Measurements from ENCODE around the gene SAMD14.
"Not testable (repeated sequence)": the region's sequence is repeated elsewhere in the genome, so short reads cannot be mapped to it uniquely, and the experiment has no call there.

SAMD14 gene

DNA sequence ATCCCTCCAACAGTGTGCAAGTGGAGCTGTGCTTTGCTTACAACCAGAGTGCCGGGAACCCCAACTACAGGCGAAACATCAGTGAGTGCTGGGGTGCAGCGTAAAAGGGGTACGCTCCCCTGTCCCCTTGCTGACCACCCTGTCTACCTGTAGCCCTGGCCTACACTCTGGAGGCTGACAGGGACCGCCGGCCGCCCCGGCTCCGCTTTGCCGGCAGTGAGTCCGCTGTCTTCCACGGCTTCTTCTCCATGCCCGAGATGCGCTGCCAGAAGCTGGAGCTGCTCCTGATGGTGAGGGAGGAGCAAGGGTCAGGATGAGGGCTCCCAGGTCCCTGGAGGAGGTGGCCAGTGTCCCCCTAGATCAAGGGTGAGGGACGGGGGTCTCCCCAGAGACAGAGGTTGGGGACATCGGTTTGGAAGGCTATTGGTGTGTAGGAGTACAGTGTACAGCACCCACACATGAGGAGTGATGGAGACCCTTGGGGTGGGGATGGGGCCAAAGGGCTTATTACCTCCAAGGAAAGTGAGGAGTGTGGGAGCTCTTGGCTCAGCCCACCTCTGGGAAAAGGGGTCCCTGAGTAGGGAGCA, 54.4 kb downstream of the SAMD14 start:
- no peak for DNase-seq (ENCODE audit: low spot score)

DNA sequence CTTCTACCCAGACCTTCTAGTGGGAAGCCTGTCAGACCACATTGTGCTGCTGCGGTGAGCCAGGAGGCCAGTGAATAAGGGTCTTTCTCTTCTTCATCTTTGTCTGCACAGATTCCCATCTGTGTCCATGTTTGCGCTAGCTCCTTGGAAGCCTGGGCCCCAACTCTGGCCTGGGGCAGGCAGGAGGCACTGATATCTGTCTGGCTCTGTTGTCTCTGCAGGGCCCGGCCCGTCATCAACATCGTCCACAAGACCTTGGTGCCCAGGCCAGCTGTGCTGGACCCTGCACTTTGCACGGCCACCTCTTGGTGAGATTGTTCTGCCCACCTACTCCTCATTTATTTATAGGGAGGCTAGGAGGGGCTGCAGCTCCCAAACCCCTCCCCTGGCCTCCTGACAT, 55.7 kb downstream of the SAMD14 start:
- no peak for DNase-seq (ENCODE audit: low spot score)

DNA sequence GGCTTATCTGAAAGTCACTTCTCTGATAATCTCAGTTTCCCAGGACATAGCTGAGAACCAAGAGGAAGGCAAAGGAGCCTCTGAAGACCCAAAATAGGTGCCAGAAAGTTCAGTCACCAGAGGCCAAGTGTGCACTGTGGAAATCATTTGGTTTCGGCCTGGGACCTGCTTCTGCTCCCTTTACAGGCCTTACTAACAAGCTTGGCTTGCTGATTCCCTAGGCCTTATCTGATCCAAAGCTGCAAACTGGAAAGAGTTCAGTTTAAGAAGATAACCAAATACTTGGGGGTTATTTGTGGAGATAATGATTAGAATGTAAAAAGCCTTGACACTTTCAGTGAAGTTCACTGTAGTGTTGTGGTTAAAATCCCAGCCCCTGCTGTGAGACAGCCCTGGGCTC, 57.0 kb downstream of the SAMD14 start:
- DNase-seq (ENCODE audit: low spot score): no peak

DNA sequence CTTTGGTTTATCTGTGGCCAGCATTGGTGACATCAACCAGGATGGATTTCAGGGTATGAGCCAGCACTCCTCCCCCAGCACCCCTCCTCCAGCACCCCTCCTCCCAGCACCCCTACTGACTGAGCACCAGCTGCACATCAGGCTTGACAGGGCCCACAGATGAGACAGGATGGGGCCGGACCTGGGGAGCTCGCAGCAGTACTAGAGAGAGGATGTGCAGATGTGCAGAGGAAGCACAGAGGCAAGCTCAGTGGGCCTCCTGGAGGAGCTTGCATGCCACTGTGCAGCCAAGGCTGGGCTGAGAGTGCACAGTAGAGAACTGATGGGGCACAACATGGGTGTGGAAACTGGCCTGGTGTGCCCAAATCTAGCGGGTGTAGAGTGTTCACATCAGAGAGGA, 57.8 kb downstream of the SAMD14 start:
- DNase-seq (ENCODE audit: low spot score): no peak

DNA sequence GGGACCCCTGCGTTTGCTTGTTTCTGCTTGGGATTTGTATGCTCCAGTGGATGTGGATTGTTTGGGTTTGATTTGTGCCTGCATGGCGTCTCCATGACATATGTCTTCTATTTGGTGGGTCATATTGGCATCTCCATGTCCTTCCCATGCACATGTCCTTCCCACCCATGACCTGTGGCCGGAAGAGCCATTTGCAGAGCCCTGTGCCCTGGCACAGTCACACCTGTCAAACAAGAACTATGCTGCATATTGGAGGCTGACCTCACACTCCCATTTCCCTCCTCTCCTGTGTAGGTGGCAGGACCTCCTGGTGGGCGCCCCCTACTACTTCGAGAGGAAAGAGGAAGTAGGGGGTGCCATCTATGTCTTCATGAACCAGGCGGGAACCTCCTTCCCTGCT, 58.3 kb downstream of the SAMD14 start:
- DNase-seq (ENCODE audit: low spot score): no peak

DNA sequence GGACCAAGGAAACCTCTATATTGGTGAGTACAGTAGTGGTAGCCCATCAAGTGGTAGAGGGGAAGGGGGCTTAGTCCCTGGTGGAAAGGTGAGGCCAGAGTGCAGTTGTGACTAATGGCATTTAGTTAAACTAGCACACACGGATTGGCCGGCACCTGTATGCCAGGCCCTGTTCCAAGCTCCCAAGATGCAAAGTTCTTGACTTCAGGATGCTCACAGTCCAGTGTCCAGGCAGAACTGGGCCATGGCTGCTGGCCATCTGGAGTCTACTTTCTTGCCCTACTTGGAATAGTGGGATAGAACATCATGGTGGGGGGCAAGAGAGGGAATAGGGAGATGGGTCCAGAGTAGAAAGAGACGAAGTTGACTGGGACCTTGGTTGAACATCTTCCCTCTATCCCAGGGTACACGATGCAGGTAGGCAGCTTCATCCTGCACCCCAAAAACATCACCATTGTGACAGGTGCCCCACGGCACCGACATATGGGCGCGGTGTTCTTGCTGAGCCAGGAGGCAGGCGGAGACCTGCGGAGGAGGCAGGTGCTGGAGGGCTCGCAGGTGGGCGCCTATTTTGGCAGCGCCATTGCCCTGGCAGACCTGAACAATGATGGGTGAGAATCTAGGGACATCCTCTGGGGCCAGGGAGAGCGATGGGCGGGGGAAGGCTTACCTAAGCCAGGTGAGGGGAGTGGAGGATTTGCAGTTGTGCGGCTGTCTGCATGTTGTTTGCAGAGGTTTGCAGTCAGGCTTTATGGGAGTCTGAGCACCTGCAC, 58.9 kb downstream of the SAMD14 start:
- DNase-seq (ENCODE audit: low spot score): no peak

DNA sequence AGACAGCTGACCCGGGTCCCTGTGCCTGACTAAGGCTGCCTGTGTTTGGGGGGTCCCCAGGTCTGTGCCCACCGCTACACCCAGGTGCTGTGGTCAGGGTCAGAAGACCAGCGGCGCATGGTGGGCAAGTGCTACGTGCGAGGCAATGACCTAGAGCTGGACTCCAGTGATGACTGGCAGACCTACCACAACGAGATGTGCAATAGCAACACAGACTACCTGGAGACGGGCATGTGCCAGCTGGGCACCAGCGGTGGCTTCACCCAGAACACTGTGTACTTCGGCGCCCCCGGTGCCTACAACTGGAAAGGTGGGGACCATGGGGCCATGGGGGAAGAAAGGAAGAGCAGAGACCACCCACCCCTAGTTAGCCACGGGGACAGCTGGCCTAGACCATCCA, 62.0 kb downstream of the SAMD14 start:
- no peak for DNase-seq (ENCODE audit: low spot score)

DNA sequence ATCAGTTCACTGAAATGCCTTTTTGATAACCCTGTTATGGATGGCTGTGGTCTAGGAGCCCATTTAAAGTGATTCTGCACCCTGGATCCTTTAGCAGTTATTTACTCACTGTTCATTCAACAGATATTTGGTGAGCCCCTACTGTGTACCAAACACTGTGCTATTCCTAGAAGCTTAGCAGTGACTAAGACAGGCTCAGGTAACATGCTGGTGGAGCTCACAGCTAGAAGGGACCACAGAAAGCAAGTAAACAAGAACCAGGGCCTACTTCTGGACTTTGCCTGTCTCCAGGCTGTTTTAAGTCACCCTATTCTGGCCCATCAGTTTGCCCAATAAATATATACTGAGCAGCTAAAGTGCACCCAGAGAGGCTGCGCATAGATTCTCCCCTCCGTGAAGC, 63.0 kb downstream of the SAMD14 start:
- DNase-seq (ENCODE audit: low spot score): no peak

DNA sequence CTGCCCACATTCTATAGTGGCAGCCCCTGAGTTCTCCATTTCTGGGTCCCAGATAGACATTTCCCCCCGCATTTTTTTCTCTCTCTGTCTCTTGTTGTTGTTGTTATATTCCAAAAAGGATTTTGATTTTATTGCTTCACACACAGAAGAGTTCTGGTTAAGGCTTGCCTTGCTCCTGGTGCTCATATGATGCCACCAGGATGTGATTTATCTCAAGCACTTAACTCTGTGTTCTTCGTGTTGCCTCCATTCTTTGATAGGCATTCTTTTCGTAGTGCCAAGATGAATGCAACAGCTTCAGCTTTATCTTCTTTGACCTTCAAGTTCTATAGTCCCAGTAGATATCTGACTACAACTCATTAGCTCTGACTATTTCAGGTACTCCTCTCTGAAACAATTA, 64.9 kb downstream of the SAMD14 start:
- DNase-seq (ENCODE audit: low spot score): no peak

DNA sequence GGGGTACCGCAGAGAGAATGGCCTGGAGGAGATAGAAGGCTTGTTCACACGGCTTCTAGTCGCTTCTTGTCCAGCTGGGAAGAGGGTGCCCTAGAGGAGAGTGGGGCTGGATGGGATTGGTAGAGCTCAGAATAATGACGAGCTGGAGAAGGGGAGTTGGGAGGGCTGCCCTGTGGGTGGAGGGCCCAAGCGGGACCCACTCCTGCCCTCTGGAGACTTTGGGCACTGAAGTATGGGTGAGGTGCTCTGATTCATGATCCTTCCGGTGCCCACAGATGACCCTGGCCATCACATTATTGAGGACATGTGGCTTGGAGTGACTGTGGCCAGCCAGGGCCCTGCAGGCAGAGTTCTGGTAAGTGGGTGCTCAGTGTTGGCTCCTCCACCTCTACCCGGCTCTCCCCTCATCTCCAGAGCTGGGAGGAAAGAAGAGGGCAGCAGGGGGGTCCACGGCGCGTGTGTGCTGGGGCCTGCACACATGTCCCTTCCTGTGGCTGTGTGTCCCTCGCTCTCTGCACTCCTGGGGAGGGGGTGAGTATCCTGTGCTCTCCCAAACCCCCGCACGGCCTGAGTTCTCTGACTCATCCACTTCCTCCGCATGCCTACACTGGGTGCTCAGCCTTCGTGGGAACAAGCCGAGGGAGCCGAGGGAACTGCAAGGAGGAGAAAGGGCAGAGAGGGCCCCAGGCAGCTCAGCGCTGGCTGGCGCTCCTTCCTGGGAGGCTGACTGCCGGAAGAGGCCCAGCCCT, 65.5 kb downstream of the SAMD14 start:
- no peak for DNase-seq (ENCODE audit: low spot score)

DNA sequence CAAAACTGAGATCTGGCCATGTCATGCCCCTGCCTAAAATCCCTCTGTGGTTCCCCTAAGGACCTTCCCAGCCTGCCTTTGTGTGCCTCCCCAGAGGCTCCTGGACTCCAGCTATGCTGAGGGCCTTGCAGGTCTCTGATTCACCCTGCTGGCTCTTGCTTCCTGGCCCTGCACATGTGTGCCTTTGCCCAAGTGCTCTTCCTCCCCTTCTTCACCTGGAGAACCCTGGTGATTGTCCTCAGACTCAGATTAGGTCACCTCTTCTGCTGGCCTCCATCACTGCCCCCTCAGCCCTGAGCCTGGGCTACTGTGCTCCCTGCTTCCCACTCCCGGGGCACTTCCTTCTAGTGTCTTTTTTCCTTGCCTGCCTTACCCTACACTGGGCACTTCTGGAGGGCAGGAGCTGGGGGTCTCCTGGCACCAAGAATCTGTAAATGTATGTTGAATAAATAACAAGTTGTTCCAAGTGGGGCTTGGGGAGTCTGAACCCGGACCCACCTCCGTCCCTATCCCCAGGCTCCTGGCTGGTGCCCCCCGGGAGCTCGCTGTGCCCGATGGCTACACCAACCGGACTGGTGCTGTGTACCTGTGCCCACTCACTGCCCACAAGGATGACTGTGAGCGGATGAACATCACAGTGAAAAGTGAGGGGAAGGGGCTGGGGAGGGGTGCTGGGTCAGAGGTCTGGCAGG, 66.3 kb downstream of the SAMD14 start:
- no peak for DNase-seq (ENCODE audit: low spot score)

DNA sequence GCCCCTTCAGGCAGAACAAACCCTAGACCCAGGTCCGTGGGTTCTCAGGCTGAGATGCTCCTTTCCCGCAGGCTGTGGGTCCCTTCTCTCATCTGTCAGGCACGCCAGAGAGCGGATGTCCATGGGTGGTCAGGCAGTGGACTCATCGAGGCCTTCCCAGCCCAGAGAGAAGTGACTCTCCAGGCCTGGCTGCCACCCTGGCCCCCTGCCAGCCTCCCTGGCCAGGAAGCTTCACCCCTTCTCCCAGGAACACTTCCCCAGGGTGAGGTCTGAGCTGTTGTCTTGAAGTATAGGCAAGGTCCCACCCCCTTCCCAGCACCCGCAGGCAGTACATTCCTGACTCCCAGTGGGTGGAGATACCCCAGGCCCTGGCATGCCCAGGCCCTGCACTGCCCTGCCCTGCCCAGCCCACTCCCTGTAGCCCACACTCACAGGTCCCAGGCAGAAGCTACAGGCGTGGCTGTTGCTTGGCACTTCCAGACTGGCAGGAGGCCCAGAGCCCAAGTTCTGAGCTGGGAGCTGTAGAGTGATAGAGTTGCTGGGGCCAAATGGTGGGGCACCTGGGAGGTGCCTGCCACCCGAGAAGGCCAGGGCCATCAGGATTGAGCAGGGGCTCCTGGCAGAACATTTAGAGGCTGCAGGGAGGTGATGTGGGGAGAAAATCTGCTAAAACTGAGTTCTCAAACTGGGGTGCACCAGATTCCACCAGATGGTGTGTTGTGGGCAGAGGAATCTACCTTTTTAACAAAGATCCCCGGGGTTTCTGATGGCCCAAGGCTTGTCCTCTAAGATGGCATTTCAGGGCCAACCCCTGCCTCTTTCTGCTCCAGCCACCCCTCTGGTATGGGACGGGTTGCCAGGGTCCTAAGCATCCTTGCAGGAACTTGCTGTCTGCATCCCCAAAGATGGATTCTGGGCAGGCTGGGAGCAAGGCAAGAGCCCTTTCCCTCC, 67.4 kb downstream of the SAMD14 start:
- DNase-seq (ENCODE audit: low spot score): no peak

DNA sequence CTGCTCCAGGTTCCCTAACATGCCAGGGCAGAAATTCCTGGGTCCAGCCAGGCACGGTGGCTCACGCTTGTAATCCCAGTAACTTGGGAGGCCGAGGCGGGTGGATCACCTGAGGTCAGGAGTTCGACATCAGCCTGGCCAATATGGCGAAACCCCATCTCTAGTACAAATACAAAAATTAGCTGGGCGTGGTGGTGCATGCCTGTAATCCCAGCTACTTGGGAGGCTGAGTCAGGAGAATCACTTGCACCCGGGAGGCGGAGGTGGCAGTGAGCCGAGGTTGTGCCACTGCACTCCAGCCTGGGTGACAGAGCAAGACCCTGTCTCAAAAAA, 68.3 kb downstream of the SAMD14 start:
- DNase-seq (ENCODE audit: low spot score): not testable (repeated sequence)

DNA sequence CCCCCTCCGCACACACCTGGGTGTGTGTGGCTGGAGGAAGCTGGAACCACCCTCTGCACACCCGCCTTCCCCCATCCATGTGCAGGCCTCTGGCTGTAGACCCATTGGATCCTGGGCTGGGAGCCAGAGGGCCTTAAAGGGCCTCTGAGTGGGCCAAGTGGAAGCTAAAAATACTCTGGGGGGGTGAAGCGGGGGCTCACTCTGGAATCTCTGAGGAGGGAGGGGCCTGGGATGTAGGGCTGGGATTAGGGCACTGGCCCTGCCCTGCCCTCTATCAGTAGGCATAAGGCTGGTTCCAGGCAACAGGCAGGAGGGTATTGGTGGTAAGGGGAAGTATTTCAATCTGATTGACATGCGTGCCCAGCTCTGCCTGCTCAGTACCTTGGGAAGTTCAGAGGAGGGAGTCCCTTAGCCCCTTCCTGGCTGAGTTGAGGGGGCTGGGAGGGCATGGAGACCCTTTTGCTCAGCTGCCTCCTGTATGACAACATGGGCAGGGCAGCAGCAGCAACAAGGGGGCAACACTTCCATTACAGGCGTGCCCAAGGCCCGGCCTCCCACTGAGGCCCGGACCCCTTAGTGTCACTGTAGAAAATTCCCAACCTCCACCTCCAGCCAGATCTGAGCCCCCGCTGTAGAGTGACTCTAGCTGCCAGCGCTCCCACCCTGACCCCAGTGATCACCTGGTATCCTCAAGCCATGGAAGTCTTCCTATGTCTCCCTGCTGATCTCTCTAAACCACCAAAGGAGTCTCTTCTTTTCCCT, 68.8 kb downstream of the SAMD14 start:
- DNase-seq (ENCODE audit: low spot score): no peak

Measured in hematopoietic multipotent progenitor cell treated with erythropoietin and hydrocortisone succinate and interleukin-3 and kit ligand, for 15 days (in vitro differentiated cells).